ENCODE results near the gene IRS2.

The IRS2 gene

DNA sequence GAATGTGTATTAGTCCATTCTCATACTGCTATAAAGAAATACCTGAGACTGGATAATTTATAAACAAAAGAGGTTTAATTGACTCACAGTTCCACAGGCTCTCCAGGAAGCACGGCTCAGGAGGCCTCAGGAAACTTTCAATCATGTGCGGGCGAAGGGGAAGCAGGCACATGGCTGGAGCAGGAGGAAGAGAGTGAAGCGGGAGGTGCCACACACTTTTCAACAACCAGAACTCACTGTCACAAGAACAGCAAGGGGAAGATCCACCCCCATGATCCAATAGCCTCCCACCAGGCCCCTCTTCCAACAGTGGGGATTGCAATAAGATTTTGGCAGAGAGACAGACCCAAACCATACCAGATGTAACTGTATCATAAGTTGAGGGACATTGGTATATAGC, 72.7 kb downstream of the IRS2 start:
- no peaks in the 10 kb centered on the region for H3K27me3 ChIP-seq (ENCODE audit: insufficient read depth, insufficient read length)
- H3K4me1 ChIP-seq (ENCODE audit: insufficient read depth, insufficient read length): no peaks in the 10 kb centered on the region
- no peaks in the 10 kb centered on the region for H3K36me3 ChIP-seq (ENCODE audit: insufficient read depth, insufficient read length, low read length)
- H3K4me3 ChIP-seq (ENCODE audit: insufficient read length, low read depth): no peak overlapping the region
- 0 out of 2 replicates have a peak, but pooled peaks cover 5% of the 10 kb centered on the region for H3K9me3 ChIP-seq (ENCODE audit: insufficient read depth, low read length)
- no peak for DNase-seq (ENCODE audit: low read depth, low spot score)
- no peak overlapping the region for H3K9ac ChIP-seq (ENCODE audit: insufficient read length, low read depth)
- TF ChIP-seq ZNF274 (IDR thresholded peaks at IDR 0.05; ENCODE audit: low read depth, low read length) (no peak), SUZ12 (IDR thresholded peaks at IDR 0.05; ENCODE audit: extremely low read depth, insufficient read depth, insufficient read length) (no peak), YY1 (IDR thresholded peaks at IDR 0.05; ENCODE audit: insufficient read depth, insufficient read length) (no peak)

GRCh38 chr13:109712124-109712722, 74.2 kb downstream of the IRS2 start:
- Histone ChIP-seq H3K27me3 (ENCODE audit: insufficient read depth, insufficient read length) (no peaks in the 10 kb centered on the region), H3K9ac (ENCODE audit: insufficient read length, low read depth) (no peak overlapping the region), H3K36me3 (ENCODE audit: insufficient read depth, insufficient read length, low read length) (no peaks in the 10 kb centered on the region), H3K4me3 (ENCODE audit: insufficient read length, low read depth) (no peak overlapping the region), H3K4me1 (ENCODE audit: insufficient read depth, insufficient read length) (no peaks in the 10 kb centered on the region), H3K9me3 (ENCODE audit: insufficient read depth, low read length) (0 out of 2 replicates have a peak, but pooled peaks cover 5% of the 10 kb centered on the region)
- DNase-seq (ENCODE audit: low read depth, low spot score): peak; percentile 22
- no peak for TF ChIP-seq YY1 (IDR thresholded peaks at IDR 0.05; ENCODE audit: insufficient read depth, insufficient read length)
- no peak for TF ChIP-seq ZNF274 (IDR thresholded peaks at IDR 0.05; ENCODE audit: low read depth, low read length)
- TF ChIP-seq SUZ12 (IDR thresholded peaks at IDR 0.05; ENCODE audit: extremely low read depth, insufficient read depth, insufficient read length): no peak

GRCh38 chr13:109707742-109708617, 78.4 kb downstream of the IRS2 start:
- no peak for DNase-seq (ENCODE audit: low read depth, low spot score)
- no peaks in the 10 kb centered on the region for H3K4me1 ChIP-seq (ENCODE audit: insufficient read depth, insufficient read length)
- no peak overlapping the region for H3K9ac ChIP-seq (ENCODE audit: insufficient read length, low read depth)
- no peaks in the 10 kb centered on the region for H3K27me3 ChIP-seq (ENCODE audit: insufficient read depth, insufficient read length)
- no peak overlapping the region for H3K4me3 ChIP-seq (ENCODE audit: insufficient read length, low read depth)
- H3K9me3 ChIP-seq (ENCODE audit: insufficient read depth, low read length): peaks cover 12% of the 10 kb centered on the region; the same call in 1 of the 2 replicates
- TF ChIP-seq YY1 (IDR thresholded peaks at IDR 0.05; ENCODE audit: insufficient read depth, insufficient read length) (no peak), SUZ12 (IDR thresholded peaks at IDR 0.05; ENCODE audit: extremely low read depth, insufficient read depth, insufficient read length) (no peak), ZNF274 (IDR thresholded peaks at IDR 0.05; ENCODE audit: low read depth, low read length) (no peak)
- H3K36me3 ChIP-seq (ENCODE audit: insufficient read depth, insufficient read length, low read length): no peaks in the 10 kb centered on the region

DNA sequence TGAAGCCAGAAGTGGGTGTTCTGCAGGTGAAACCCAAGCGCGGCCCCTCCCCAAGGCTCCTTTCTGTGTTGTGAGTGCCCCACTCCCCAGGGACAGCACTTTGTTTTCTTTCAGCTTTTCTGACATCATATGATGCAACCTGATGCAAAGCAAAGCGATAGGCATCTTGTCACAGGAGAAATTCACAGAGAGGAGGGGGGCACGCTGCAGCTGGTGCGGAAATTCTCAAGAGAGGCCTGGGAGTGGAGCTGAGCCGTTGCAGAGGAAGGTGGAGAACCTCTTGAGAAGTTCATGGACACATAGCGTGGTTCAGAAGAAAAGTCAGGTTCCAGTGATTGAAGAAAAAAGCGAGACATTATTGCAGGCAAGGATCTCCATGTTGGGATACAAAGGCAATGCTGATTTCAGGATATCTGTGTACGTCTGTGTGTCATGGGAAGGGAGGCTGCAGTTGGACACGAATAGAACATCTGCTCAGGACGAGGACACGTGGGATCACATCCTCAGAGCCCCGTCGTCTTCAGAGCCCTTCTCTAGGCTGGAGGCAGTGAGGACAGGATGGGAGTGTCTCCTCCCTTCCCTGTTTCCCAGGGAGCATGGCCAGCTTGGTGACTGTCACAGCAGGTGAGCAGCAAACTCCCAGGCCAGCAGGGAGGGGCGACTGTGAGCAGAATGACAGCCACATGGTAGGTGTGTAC, 79.2 kb downstream of the IRS2 start:
- Histone ChIP-seq H3K4me1 (ENCODE audit: insufficient read depth, insufficient read length) (no peaks in the 10 kb centered on the region), H3K27me3 (ENCODE audit: insufficient read depth, insufficient read length) (no peaks in the 10 kb centered on the region), H3K9me3 (ENCODE audit: insufficient read depth, low read length) (peaks cover 12% of the 10 kb centered on the region; the same call in 1 of the 2 replicates), H3K36me3 (ENCODE audit: insufficient read depth, insufficient read length, low read length) (no peaks in the 10 kb centered on the region), H3K4me3 (ENCODE audit: insufficient read length, low read depth) (no peak overlapping the region), H3K9ac (ENCODE audit: insufficient read length, low read depth) (no peak overlapping the region)
- DNase-seq (ENCODE audit: low read depth, low spot score): no peak
- TF ChIP-seq YY1 (IDR thresholded peaks at IDR 0.05; ENCODE audit: insufficient read depth, insufficient read length) (no peak), SUZ12 (IDR thresholded peaks at IDR 0.05; ENCODE audit: extremely low read depth, insufficient read depth, insufficient read length) (no peak), ZNF274 (IDR thresholded peaks at IDR 0.05; ENCODE audit: low read depth, low read length) (no peak)

- Histone ChIP-seq H3K36me3 (ENCODE audit: insufficient read depth, insufficient read length, low read length) (no peaks in the 10 kb centered on the region), H3K9me3 (ENCODE audit: insufficient read depth, low read length) (peaks cover 12% of the 10 kb centered on the region; the same call in 1 of the 2 replicates), H3K9ac (ENCODE audit: insufficient read length, low read depth) (no peak overlapping the region), H3K4me1 (ENCODE audit: insufficient read depth, insufficient read length) (no peaks in the 10 kb centered on the region), H3K27me3 (ENCODE audit: insufficient read depth, insufficient read length) (no peaks in the 10 kb centered on the region), H3K4me3 (ENCODE audit: insufficient read length, low read depth) (no peak overlapping the region)
- no peak for TF ChIP-seq YY1 (IDR thresholded peaks at IDR 0.05; ENCODE audit: insufficient read depth, insufficient read length)
- no peak for TF ChIP-seq ZNF274 (IDR thresholded peaks at IDR 0.05; ENCODE audit: low read depth, low read length)
- no peak for TF ChIP-seq SUZ12 (IDR thresholded peaks at IDR 0.05; ENCODE audit: extremely low read depth, insufficient read depth, insufficient read length)
- DNase-seq (ENCODE audit: low read depth, low spot score): no peak
These were observed 80.2 kb downstream of the IRS2 start for GRCh38 chr13:109706015-109706715.

DNA sequence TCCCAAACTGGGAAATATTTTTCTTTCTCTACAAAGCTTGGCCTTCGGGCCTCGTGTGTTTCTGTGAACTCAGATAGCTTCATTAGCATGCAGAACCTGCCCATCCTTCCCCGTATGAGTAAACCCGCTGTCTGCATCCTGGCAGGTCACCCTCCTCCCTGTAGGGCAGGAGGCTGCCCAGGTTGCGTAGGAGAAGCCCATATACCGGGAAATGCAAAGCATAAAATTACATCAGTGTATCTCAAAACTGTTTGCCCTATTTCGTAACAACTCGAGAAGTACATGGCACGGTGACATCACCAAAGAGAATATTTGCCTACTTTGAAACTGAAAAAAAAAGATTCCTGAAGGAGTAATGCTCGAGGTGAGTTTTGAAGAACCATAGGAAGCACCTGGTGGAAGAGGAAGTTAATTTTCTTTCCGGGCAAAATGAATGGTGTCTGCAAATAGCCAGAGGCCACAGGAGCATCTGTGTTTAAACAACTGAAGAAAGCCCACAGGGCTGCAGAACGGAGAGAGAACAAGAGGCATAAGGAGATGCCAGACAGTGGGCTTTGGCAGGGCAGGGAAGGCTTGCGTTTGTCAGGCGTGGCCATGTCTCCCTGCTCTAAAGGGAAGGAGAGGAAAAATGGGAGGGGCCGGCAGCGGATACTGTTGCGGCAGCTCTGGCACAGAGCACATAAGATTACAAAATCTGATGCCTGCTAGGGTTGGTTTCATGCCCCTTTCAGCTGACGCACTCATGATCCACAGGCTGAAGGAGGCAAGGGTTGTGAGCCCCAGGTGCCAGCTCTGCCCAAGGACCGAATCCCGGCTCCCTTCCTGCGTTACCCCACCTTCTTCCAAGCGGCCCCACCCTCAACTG, 81.4 kb downstream of the IRS2 start:
- Histone ChIP-seq H3K9ac (ENCODE audit: insufficient read length, low read depth) (no peak overlapping the region), H3K9me3 (ENCODE audit: insufficient read depth, low read length) (peaks cover 12% of the 10 kb centered on the region; the same call in 1 of the 2 replicates), H3K4me3 (ENCODE audit: insufficient read length, low read depth) (no peak overlapping the region), H3K4me1 (ENCODE audit: insufficient read depth, insufficient read length) (no peaks in the 10 kb centered on the region), H3K27me3 (ENCODE audit: insufficient read depth, insufficient read length) (no peaks in the 10 kb centered on the region), H3K36me3 (ENCODE audit: insufficient read depth, insufficient read length, low read length) (no peaks in the 10 kb centered on the region)
- no peak for DNase-seq (ENCODE audit: low read depth, low spot score)
- TF ChIP-seq ZNF274 (IDR thresholded peaks at IDR 0.05; ENCODE audit: low read depth, low read length) (no peak), SUZ12 (IDR thresholded peaks at IDR 0.05; ENCODE audit: extremely low read depth, insufficient read depth, insufficient read length) (no peak), YY1 (IDR thresholded peaks at IDR 0.05; ENCODE audit: insufficient read depth, insufficient read length) (no peak)

Data from NT2/D1 (cell line).